Chondrocyte (in vitro differentiated cells): ENCODE results near the gene TRIP6. TPM values are rescaled to one million over a fixed set of nuclear protein-coding genes. Genes with fewer than 3 reads are reported as not detected.
A peak's percentile ranks its signal among the peaks of the same experiment; 100 is the strongest.

Experiments
- DNase-seq: peaks from one replicate; pipeline ENCODE4 v3.0.0; 2021; ENCODE audit warnings: mixed read lengths, low spot score
- H3K27ac Mint-ChIP-seq: one replicate; pipeline ENCODE4 v1.8.0; 2021; ENCODE audit warnings: mild to moderate bottlenecking, moderate library complexity, mixed read lengths; ENCODE audit not compliant: unreplicated experiment
- H3K27me3 Mint-ChIP-seq: 2 replicates; pipeline ENCODE4 v1.8.0; 2021; ENCODE audit warnings: low read depth, mixed read lengths
- H3K36me3 Mint-ChIP-seq: 2 replicates; pipeline ENCODE4 v1.8.0; 2021; ENCODE audit warnings: low read depth, mixed read lengths
- H3K4me1 Mint-ChIP-seq: 2 replicates; pipeline ENCODE4 v1.8.0; 2021; ENCODE audit warnings: low read depth, mild to moderate bottlenecking, mixed read lengths
- H3K4me3 Mint-ChIP-seq: one replicate; pipeline ENCODE4 v1.8.0; 2021; ENCODE audit warnings: mild to moderate bottlenecking, moderate library complexity, mixed read lengths; ENCODE audit not compliant: unreplicated experiment
- H3K9me3 Mint-ChIP-seq: 2 replicates; pipeline ENCODE4 v1.8.0; 2021; ENCODE audit warnings: low read depth, mixed read lengths
- CTCF ChIP-seq: fragments of 200-600 bp; sonication (generic); IDR thresholded peaks from 2 replicates; pipeline ENCODE4 v1.5.0; 2021; ENCODE audit warnings: antibody characterized with exemption, mild to moderate bottlenecking, moderate library complexity
- long read RNA-seq: library from polyadenylated mRNA; stranded (forward); transcript quantifications from one replicate; pipeline ENCODE4 v2.0.0, GENCODE V29; 2021
- total RNA-seq: library from RNA; stranded (reverse); gene quantifications from 3 replicates; pipeline ENCODE4 v1.2.1, GENCODE V29; 2021

The TRIP6 gene, protein sequence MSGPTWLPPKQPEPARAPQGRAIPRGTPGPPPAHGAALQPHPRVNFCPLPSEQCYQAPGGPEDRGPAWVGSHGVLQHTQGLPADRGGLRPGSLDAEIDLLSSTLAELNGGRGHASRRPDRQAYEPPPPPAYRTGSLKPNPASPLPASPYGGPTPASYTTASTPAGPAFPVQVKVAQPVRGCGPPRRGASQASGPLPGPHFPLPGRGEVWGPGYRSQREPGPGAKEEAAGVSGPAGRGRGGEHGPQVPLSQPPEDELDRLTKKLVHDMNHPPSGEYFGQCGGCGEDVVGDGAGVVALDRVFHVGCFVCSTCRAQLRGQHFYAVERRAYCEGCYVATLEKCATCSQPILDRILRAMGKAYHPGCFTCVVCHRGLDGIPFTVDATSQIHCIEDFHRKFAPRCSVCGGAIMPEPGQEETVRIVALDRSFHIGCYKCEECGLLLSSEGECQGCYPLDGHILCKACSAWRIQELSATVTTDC
- 91.6 to 104 TPM (median 98.4 TPM) in 3 replicates for total RNA-seq
- long read RNA-seq, transcript TRIP6-209 (8 exons, 1,303 nt), result minor isoform, 14 of 228 reads
- long read RNA-seq, transcript TRIP6-201 (9 exons, 1,942 nt), result major isoform, 163 of 228 reads
- long read RNA-seq, partial matches to known transcripts, result 30 of 228 reads
- long read RNA-seq, other reads (novel, unspliced or antisense), result 21 of 228 reads

DNA sequence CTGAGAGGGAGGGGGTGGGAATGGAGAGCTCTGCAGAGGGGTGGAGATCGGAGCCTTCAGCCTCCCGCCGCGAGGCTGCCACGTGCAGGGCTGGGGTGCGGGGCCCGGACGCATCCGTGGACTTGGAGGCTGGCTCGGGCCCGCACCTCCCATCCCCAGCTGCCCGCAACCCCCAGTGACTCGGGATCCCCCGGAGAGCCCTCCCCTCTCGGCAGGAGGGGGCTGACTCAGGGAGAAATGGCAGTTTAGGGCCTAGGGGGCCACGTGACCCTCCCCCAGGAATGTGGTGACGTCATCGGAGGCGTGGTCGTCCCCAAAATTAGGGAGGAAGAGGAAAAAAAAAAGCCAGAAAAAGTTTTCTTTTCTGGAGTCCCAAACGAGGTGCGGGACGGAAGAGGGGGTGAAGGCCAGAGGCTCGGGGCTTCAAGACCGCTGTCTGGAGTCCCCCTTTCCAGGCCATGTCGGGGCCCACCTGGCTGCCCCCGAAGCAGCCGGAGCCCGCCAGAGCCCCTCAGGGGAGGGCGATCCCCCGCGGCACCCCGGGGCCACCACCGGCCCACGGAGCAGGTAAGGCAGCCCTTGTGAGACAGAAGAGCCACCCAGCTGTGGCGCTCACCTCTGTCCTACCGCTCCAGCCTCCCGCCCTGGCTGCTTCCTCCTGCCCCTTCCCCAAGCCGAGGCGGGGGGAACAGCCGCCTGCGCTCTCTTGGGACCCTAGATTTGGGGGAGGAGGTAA lies at the start of gene TRIP6:
TRIP6 (plus strand) TSS at position 348 of the 736 bp plus-strand sequence; CDS start at position 459, 111 bp downstream.
- TF ChIP-seq CTCF, result no peak
- Mint-ChIP-seq H3K4me3 (peak within 1 kb of the TSS; percentile 94), H3K9me3 (no peaks in the 10 kb centered on the region), H3K36me3 (peaks cover 15% of the 10 kb centered on the region), H3K27ac (peak within 1 kb of the TSS; percentile 99), H3K27me3 (no peaks in the 10 kb centered on the region), H3K4me1 (peaks cover 37% of the 10 kb centered on the region)
- DNase-seq, result no peak

DNA sequence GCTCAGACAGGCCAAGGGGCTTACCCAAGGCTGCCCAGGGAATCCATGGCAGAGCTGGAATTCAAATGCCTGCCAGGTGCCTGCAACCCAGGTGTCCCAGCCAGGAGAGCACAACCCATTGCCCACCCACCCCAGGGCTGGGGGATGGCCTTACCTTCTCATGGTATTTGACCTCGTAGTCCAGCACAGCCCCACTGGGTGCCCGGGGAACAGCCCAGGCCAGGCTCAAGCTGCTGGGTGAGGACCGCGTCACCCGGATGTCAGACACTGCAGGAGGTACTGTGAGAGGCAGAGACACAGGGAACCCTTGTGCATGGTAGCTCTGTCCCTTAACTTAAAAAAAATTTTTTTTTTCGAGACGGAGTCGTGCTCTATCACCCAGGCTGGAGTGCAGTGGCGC lies 48.8 kb upstream of the TRIP6 start:
- Mint-ChIP-seq H3K9me3 (no peaks in the 10 kb centered on the region), H3K36me3 (peaks cover 44% of the 10 kb centered on the region), H3K27me3 (no peaks in the 10 kb centered on the region), H3K4me3 (no peak overlapping the region), H3K27ac (no peak overlapping the region), H3K4me1 (no peaks in the 10 kb centered on the region)
- no peak for TF ChIP-seq CTCF
- DNase-seq, result no peak

DNA sequence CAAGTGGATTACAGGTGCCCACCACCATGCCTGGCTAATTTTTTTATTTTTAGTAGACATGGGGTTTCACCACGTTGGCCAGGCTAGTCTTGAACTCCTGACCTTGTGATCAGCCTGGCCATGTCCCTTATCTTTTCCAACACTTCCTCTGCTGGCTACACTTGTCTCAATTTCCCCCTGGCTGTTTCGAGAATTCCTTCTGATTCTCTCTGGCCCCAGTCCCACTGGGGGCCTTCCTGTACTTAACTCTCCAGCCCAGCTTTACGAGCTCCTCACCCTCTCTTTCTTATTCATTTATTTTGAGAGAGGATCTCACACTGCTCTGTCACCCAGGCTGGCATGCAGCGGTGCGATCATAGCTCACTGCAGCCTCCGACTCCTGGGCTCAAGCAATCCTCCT lies 48.4 kb upstream of the TRIP6 start:
- H3K27me3 Mint-ChIP-seq, result no peaks in the 10 kb centered on the region
- H3K4me1 Mint-ChIP-seq, result no peaks in the 10 kb centered on the region
- DNase-seq, result no peak
- H3K4me3 Mint-ChIP-seq, result no peak overlapping the region
- no peak for TF ChIP-seq CTCF
- no peaks in the 10 kb centered on the region for H3K9me3 Mint-ChIP-seq
- no peak overlapping the region for H3K27ac Mint-ChIP-seq
- peaks cover 41% of the 10 kb centered on the region for H3K36me3 Mint-ChIP-seq

- H3K27ac Mint-ChIP-seq, result no peak overlapping the region
- H3K4me1 Mint-ChIP-seq, result peaks cover 2% of the 10 kb centered on the region
- H3K36me3 Mint-ChIP-seq, result peaks cover 41% of the 10 kb centered on the region
- no peak for DNase-seq
- no peak overlapping the region for H3K4me3 Mint-ChIP-seq
- H3K9me3 Mint-ChIP-seq, result no peaks in the 10 kb centered on the region
- no peak for TF ChIP-seq CTCF
- no peaks in the 10 kb centered on the region for H3K27me3 Mint-ChIP-seq
These were observed 47.6 kb upstream of the TRIP6 start for GRCh38 chr7:100819586-100819985.
